Measurements from ENCODE around the gene CHST12. TPM values are rescaled to one million over a fixed set of nuclear protein-coding genes. Genes with fewer than 3 reads are reported as not detected.

Gene CHST12
- total RNA-seq, 1 donor from 2014 or later: 16.7 TPM

DNA sequence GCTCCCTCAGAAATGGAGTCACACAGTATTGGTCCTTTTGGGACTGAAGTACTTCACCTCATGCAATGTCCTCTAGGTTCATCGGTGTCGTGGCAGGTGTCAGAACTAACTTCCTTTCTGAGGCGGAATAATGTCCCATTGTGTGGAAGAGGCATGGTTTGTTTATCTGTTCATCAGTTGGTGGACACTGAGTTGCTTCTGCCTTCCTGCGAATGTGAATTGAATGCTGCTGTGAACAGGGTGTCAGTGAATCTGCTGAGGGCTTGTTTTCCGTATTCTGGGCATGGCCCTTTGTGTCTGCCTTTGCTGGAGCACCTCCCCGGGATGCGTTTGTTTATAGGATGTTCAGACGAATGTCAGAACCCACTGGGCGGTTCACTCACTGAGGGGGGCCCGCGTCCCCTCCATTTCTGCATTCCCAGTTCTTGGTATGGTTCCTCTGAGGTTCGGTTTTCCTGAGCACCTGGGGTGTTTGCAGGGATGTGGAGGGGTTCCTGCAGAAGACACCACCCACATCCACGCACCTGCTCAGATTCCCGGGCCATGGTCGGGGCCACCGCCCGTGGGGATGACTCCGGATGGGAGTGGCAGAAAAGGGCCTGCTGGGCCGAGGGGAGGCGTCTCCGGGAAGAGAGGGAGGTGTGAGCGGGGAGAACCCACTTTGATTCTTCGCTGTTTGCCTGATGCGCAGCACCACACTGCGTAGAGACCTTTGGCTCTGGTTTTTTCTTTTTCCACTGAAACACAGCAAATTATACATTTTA, 33.1 kb downstream of the CHST12 start:
- H3K36me3 Mint-ChIP-seq (ENCODE audit: insufficient read depth): peaks cover 17% of the 10 kb centered on the region
- no peaks in the 10 kb centered on the region for H3K27me3 Mint-ChIP-seq
- peaks cover 16% of the 10 kb centered on the region for H3K4me1 Mint-ChIP-seq (ENCODE audit: low read depth)
- no peaks in the 10 kb centered on the region for H3K9me3 Mint-ChIP-seq (ENCODE audit: low read depth)
- H3K4me3 Mint-ChIP-seq (ENCODE audit: low read depth): no peak overlapping the region
- TF ChIP-seq, protein P1, sequence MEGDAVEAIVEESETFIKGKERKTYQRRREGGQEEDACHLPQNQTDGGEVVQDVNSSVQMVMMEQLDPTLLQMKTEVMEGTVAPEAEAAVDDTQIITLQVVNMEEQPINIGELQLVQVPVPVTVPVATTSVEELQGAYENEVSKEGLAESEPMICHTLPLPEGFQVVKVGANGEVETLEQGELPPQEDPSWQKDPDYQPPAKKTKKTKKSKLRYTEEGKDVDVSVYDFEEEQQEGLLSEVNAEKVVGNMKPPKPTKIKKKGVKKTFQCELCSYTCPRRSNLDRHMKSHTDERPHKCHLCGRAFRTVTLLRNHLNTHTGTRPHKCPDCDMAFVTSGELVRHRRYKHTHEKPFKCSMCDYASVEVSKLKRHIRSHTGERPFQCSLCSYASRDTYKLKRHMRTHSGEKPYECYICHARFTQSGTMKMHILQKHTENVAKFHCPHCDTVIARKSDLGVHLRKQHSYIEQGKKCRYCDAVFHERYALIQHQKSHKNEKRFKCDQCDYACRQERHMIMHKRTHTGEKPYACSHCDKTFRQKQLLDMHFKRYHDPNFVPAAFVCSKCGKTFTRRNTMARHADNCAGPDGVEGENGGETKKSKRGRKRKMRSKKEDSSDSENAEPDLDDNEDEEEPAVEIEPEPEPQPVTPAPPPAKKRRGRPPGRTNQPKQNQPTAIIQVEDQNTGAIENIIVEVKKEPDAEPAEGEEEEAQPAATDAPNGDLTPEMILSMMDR (IDR thresholded peaks at IDR 0.05; ENCODE audit: unreplicated experiment): no peak
- no peak overlapping the region for H3K27ac Mint-ChIP-seq
- no peak for DNase-seq (ENCODE audit: low spot score, unreplicated experiment)

DNA sequence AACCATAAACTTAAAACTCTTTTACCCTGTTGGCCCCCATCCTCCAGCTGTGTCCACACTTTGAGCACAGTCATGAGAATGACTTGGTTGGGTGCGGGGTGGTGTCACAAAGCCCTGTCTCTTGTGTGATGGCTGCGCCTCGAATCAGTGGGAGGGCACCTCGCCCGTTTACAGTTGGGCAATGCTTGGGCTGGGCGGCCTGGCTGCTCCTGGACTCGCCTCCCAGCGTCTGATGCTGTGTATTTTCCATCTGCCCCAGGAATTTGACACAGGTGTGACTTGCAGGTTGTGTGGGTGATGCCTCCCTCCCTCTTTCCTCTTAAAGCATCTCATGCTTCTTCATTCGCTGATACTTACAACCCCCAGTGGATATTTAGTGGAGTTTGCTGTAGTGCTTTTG, 33.7 kb downstream of the CHST12 start:
- DNase-seq (ENCODE audit: low spot score, unreplicated experiment): no peak
- Mint-ChIP-seq H3K4me1 (ENCODE audit: low read depth) (peaks cover 17% of the 10 kb centered on the region), H3K4me3 (ENCODE audit: low read depth) (no peak overlapping the region), H3K27me3 (no peaks in the 10 kb centered on the region), H3K36me3 (ENCODE audit: insufficient read depth) (peaks cover 16% of the 10 kb centered on the region), H3K9me3 (ENCODE audit: low read depth) (no peaks in the 10 kb centered on the region), H3K27ac (no peak overlapping the region)
- TF ChIP-seq, protein P1 (IDR thresholded peaks at IDR 0.05; ENCODE audit: unreplicated experiment): no peak

DNA sequence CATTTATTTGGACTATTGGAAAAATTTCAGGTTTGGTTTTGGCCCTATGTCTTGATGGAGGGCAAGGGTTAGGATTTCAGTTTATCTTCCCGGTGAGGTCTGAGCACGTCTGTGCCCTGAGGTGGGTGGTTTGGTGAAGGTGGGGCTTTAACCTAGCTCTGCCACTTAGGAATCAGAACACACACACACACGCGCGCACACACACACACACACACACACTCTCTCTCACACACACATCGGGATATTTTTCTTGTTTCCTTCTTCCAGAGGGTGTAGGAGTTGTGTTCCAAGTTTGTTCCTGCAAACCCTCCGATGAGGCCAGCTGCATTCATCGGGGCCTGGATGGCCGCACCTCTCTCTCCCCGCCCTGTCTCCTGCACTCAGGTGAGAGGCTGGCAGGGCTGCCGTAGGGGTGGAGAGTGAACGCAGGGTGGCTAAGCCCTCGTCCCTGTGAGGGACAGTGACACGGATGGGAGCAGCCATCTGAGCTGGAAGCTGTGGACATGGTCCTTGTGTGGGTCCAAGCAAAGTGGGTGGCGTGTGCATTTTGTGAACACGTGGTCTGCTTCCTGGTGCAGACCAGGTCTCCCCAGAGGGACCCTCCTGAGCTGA, 34.2 kb downstream of the CHST12 start:
- H3K4me1 Mint-ChIP-seq (ENCODE audit: low read depth): peaks cover 17% of the 10 kb centered on the region
- H3K9me3 Mint-ChIP-seq (ENCODE audit: low read depth): no peaks in the 10 kb centered on the region
- DNase-seq (ENCODE audit: low spot score, unreplicated experiment): no peak
- no peaks in the 10 kb centered on the region for H3K27me3 Mint-ChIP-seq
- no peak overlapping the region for H3K4me3 Mint-ChIP-seq (ENCODE audit: low read depth)
- TF ChIP-seq, protein P1 (IDR thresholded peaks at IDR 0.05; ENCODE audit: unreplicated experiment): no peak
- H3K36me3 Mint-ChIP-seq (ENCODE audit: insufficient read depth): peaks cover 16% of the 10 kb centered on the region
- H3K27ac Mint-ChIP-seq: no peak overlapping the region

DNA sequence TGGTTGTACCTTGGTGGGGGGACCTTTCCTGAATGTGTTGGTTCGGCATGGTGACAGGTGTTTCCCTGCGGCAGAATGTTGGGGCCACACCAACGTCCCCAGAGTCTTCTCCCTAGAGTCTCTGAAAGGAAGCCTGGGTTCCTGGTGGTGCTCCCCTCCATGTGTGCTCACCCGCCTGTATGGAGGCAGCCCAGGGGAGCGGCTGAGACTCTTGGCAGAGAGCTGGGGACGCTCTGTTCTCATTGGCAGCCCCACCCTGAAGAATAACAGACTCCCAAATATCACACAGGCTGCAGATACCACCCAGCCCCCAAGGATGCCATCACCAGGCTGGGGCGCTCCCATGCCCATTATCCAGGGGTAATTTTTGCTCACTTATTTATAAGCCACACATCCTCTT, 34.8 kb downstream of the CHST12 start:
- Mint-ChIP-seq H3K27me3 (no peaks in the 10 kb centered on the region), H3K9me3 (ENCODE audit: low read depth) (no peaks in the 10 kb centered on the region), H3K36me3 (ENCODE audit: insufficient read depth) (peaks cover 16% of the 10 kb centered on the region), H3K4me3 (ENCODE audit: low read depth) (no peak overlapping the region), H3K4me1 (ENCODE audit: low read depth) (peaks cover 17% of the 10 kb centered on the region), H3K27ac (no peak overlapping the region)
- TF ChIP-seq, protein P1 (IDR thresholded peaks at IDR 0.05; ENCODE audit: unreplicated experiment): no peak
- DNase-seq (ENCODE audit: low spot score, unreplicated experiment): no peak

DNA sequence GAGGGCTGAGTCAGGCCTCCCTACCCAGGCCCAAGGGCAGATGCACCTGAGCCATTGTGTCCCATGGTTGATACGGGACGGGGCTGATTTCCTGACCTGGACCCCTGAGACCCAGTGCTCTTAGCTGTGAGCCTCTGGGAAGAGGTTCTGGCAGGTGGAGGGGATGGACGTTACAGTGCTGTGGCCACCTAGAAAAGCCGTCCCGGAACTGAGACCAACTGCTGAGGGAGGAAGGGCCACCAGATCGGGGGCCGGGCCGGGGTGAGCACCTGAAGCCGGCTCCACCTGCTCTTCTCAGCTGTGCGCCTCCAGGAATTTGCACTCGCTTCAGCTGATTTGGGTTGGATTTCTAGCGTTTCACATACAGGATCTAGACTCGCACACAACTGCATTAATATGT, 35.4 kb downstream of the CHST12 start:
- H3K27me3 Mint-ChIP-seq: no peaks in the 10 kb centered on the region
- H3K27ac Mint-ChIP-seq: peak overlapping the region; percentile 10
- H3K36me3 Mint-ChIP-seq (ENCODE audit: insufficient read depth): peaks cover 12% of the 10 kb centered on the region
- no peaks in the 10 kb centered on the region for H3K9me3 Mint-ChIP-seq (ENCODE audit: low read depth)
- H3K4me1 Mint-ChIP-seq (ENCODE audit: low read depth): peaks cover 17% of the 10 kb centered on the region
- no peak for DNase-seq (ENCODE audit: low spot score, unreplicated experiment)
- H3K4me3 Mint-ChIP-seq (ENCODE audit: low read depth): no peak overlapping the region
- TF ChIP-seq, protein P1 (IDR thresholded peaks at IDR 0.05; ENCODE audit: unreplicated experiment): no peak

Measured in progenitor cell of endocrine pancreas (in vitro differentiated cells).